Fibroblast of lung (primary cell): ENCODE results near the gene TXLNB.

Source experiments
- EZH2 ChIP-seq: IDR thresholded peaks from 2 replicates; pipeline ENCODE4 v1.5.1; 2012; ENCODE audit warnings: low read length, control low read depth, mild to moderate bottlenecking; ENCODE audit errors: missing control alignments
- TF ChIP-seq, protein P1 (sequence below), 2 donors: IDR thresholded peaks in 1 of 2; conservative IDR thresholded peaks in 1 of 2; 1 replicate in 1 of 2; 2 replicates in 1 of 2; pipeline ENCODE4 v1.5.1; 2011 to 2012; ENCODE audit warnings: low read length in 2 of 2, control low read depth in 1 of 2, inconsistent platforms in 1 of 2, low read depth in 1 of 2, mild to moderate bottlenecking in 1 of 2

DNA sequence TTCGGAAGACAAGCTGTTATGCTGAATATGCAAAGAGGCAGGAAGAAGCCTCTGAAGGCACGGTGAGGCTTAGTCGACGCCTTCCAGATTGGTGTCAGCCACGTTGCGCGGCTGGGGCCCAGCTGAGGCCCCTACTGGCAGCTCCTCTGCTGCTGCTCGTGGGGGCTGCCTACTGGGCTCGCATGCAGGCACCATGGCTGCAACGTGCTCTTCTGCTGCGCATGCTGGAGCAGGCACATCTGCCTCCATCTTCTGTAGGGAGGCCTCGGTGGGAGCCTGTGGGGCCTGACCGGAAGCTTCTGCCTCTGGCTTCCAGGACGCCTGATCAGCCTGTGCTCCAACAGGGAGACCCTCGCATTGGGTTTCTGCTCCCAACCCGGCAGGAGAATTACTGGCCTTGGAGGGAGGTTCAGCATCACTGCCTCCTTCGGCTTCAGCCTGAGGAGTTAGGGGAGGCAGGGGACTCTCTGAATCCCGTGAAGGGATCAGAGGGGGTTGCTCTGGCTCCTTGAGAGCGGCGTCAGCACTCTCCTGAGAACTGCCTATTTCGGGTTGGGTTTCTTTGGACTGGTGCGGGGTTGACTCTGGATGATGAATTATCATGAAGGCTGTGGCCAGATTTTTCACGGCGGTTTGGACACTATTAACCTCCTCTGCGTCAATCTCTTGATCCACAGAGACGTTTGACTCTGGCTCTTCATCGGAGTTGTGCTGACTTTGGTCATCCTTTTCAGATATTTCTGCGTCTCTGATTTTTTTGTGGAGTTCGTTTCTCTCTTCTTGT is 49.1 kb downstream of the TXLNB start:
- no peak for TF ChIP-seq EZH2
- TF ChIP-seq, protein P1, sequence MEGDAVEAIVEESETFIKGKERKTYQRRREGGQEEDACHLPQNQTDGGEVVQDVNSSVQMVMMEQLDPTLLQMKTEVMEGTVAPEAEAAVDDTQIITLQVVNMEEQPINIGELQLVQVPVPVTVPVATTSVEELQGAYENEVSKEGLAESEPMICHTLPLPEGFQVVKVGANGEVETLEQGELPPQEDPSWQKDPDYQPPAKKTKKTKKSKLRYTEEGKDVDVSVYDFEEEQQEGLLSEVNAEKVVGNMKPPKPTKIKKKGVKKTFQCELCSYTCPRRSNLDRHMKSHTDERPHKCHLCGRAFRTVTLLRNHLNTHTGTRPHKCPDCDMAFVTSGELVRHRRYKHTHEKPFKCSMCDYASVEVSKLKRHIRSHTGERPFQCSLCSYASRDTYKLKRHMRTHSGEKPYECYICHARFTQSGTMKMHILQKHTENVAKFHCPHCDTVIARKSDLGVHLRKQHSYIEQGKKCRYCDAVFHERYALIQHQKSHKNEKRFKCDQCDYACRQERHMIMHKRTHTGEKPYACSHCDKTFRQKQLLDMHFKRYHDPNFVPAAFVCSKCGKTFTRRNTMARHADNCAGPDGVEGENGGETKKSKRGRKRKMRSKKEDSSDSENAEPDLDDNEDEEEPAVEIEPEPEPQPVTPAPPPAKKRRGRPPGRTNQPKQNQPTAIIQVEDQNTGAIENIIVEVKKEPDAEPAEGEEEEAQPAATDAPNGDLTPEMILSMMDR (conservative IDR thresholded peaks at IDR 0.05 in 1 of 2, IDR thresholded peaks at IDR 0.05 in 1 of 2; ENCODE audit: low read depth in 1 of 2, low read length in 2 of 2) = no peak
